HuH-7 (cell line): Measurements from ENCODE around the gene EIF3B.
"Not testable (repeated sequence)": the region's sequence is repeated elsewhere in the genome, so short reads cannot be mapped to it uniquely, and the experiment has no call there.

Experiments used
- DNase-seq: peaks from one replicate; pipeline ENCODE4 v3.0.0; 2011; ENCODE audit warnings: low spot score

Gene EIF3B

DNA sequence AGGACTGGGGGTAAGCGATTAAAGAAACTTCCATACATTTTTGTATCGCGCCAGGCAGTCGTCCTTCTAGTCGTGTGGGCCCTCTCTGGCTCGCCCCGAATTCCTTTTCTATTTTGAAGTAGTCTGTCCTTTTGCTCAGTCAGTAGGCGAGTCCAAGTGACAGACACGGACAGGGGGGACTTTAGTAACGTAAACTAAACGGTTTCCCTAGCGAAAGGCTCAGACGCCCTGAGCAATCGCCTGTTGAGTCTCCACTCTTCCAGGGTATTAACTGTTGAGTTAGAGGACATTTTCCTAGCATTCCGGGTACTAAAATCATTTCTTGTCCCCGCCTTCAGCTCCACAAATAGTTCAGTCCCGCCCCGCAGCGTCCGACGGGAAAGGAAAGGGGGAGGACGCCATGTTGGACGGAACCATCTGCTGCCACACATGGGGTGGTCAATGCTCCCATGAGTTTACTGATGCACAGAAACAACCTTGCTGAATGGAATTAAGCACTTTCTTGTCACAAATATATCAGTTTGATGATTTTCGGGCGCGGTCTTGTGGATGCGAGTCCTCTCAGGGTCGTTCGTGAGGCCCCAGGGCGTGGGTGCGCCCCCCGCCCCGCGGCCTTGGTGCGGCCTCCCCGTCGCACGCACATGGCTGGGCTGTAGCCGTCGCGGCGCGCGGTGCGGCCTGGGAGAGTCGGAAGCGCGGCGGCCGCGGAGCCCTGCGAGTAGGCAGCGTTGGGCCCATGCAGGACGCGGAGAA lies at the start of gene EIF3B:
Gene EIF3B (plus strand): TSS at position 642 of the 753 bp plus-strand sequence. CDS start 95 bp downstream, at position 737.
- DNase-seq: peak; percentile 94

GRCh38 chr7:2305258-2305657 lies 49.4 kb upstream of the EIF3B start:
- not testable (repeated sequence) for DNase-seq

DNA sequence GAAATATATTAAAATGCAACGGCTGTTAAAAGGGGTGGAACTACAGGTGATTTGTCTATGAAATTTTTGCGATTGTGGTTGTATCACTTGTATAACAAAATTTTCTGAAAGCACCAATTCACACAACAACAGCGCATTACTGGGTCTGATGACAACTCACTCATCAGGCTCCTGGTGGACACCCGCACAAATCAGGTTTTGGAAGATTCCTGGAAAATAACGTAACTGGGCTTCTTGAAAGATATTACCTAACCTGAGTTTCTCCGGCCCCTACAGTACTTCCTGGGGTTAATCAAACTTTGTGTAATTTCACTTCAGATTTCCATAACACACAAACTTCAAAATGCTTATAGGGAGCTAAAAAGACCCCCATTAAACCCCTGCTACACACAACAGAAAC lies 47.9 kb upstream of the EIF3B start:
- no peak for DNase-seq

DNA sequence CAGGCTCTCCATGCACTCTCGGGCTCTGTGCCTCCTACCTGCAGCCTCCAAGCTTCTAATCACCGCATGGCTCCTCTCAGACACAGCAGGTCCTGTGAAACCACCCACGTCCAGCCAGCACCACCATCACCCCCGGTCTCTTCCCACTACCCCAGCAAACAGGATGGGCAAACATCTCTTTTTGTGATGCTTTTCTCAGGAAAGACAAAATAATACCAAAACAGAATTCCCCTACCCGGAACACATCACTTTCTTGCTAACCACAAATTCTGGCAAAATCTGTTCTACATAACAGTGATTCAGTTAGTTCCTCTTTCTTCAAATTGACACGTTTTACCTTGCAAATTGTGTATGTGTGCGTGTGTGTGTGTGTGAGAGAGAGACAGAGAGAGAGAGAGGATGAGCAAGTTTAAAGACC lies 46.9 kb upstream of the EIF3B start:
- DNase-seq: no peak

- no peak for DNase-seq
These were observed 44.7 kb upstream of the EIF3B start for GRCh38 chr7:2309889-2310331.

- no peak for DNase-seq
These were observed 42.2 kb upstream of the EIF3B start for GRCh38 chr7:2312267-2312929.

- DNase-seq: peak; percentile 32
These were observed 41.0 kb upstream of the EIF3B start for GRCh38 chr7:2313450-2314208.

GRCh38 chr7:2314209-2314955 lies 40.2 kb upstream of the EIF3B start, which contains the start of gene SNX8:
SNX8 (minus strand) TSS chr7:2314441; CDS start chr7:2314421, 20 bp downstream.
- peak; percentile 98 for DNase-seq

DNA sequence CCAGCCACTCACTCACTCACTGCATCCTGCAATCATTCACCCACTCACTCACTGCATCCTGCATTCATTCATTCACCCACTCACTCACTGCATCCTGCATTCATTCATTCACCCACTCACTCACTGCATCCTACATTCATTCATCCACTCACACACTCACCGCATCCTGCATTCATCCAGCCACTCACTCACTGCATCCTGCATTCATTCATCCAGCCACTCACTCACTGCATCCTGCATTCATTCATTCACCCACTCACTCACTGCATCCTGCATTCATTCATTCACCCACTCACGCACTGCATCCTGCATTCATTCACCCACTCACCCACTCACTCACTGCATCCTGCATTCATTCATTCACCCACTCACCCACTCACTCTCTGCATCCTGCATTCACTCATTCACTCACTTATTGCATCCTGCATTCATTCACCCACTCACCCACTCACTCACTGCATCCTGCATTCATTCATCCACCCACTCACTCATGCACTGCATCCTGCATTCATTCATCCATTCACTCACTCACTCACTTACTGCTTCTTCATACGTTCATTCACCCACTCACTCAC lies 39.6 kb upstream of the EIF3B start:
- not testable (repeated sequence) for DNase-seq

DNA sequence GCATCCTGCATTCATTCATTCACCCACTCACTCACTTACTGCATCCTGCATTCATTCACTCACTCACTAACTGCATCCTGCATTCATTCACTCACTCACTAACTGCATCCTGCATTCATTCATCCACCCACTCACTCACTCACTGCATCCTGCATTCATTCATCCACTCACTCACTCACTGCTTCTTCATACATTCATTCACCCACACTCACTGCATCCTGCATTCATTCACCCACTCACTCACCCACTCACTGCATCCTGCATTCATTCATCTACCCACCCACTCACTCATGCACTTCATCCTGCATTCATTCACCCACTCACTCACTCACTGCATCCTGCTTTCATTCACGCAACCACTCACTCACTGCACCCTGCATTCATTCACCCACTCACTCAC lies 38.8 kb upstream of the EIF3B start:
- DNase-seq: no peak

- no peak for DNase-seq
These were observed 38.0 kb upstream of the EIF3B start for GRCh38 chr7:2316578-2316977.

GRCh38 chr7:2317556-2318293 lies 36.9 kb upstream of the EIF3B start:
- no peak for DNase-seq

DNA sequence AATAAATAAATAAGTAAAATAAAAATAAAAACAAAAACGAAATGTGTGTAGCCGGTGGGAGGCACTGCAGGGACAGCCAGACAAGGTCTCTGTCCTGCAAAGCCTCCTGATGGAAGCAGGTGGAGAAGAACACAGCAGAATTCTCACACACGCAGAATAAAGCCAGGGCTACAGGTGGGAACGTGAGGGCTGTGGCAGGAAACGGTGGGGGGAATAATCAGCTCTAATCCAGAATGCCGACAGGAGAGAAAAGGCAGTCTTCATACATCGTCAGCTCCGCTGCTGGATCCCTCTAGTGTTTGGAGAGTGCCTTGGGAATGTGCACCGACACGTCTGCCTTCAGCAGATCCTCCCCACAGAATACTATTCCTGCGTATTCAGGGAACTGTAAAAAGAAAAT lies 33.6 kb upstream of the EIF3B start:
- DNase-seq: no peak

DNA sequence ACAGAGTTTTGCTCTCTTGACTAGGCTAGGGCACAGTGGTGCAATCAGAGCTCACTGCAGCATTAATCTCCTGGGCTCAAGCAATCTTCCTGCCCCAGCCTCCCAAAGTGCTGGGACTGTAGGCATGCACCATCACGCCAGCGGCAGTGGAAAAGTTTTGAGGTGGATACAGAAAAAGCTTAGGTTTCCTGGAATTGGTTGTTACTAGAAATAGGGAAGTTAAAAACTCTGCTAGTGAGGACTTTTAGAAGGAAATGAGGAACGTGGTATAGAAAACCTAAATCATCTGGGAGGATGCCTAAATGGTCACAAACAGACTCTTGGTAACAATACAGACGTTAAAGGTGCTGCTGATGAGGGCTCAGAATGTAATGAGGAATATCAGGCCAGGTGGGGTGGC lies 29.5 kb upstream of the EIF3B start:
- DNase-seq: no peak

DNA sequence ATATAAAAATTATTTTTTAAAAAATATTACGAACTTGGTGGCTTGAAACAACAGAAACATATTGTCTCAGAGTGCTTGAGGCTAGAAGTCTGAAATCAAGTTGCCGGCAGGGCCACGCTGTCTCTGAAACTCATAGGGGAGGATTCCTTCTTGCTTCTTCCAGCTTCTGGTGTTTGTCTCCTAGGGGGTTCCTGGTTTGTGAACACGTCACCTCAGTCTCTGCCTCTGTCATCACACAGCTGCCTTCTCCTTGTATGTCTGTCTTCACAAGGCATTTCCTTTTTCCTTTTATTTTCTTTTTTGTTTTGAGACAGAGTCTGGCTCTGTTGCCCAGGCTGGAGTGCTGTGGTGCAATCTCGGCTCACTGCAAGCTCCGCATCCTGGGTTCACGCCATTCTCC lies 27.7 kb upstream of the EIF3B start:
- no peak for DNase-seq

GRCh38 chr7:2330493-2330892 lies 24.1 kb upstream of the EIF3B start:
- DNase-seq: no peak

DNA sequence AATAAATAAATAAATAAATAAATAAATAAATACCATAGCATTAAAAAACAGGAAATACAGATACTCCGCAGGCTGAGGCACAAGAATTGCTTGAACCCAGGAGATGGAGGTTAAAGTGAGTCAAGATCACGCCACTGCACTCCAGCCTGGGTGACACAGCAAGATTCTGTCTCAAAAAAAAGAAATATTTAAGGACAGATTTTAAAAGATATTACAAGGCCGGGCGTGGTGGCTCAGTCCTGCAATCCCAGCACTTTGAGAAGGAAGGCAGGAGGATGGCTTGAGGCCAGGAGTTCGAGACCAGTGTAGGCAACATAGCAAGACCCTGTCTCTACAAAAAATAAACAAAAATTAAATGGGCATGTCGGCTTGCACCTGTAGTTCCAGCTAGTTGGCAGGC lies 22.9 kb upstream of the EIF3B start:
- no peak for DNase-seq

GRCh38 chr7:2332606-2333231 lies 21.9 kb upstream of the EIF3B start:
- DNase-seq: not testable (repeated sequence)

- DNase-seq: no peak
These were observed 17.9 kb upstream of the EIF3B start for GRCh38 chr7:2336626-2337299.
